Uterus (tissue), 4 donors: Measurements from ENCODE around the gene MFSD2B. TPM values are rescaled to one million over a fixed set of nuclear protein-coding genes. Genes with fewer than 3 reads are reported as not detected.
A peak's percentile ranks its signal among the peaks of the same experiment; 100 is the strongest.

Experiments used
- DNase-seq, 2 donors: peaks; one replicate each; pipeline ENCODE4 v3.0.0-alpha.2; 2019 to 2020
- H3K27ac ChIP-seq, 2 donors: fragments of 200-600 bp; sonication (generic); 1 replicate in 1 of 2; 2 replicates in 1 of 2; pipeline ENCODE4 v1.5.1; 2016 to 2018
- H3K27me3 ChIP-seq, 2 donors: fragments of 200-600 bp; sonication (generic); one replicate each; pipeline ENCODE4 v1.5.1; 2018 to 2019; ENCODE audit warnings: control low read depth in 1 of 2
- H3K36me3 ChIP-seq, 2 donors: fragments of 200-600 bp; sonication (generic); one replicate each; pipeline ENCODE4 v1.5.1; 2019; ENCODE audit warnings: control low read depth in 1 of 2
- H3K4me1 ChIP-seq, 2 donors: fragments of 200-600 bp; sonication (generic); one replicate each; pipeline ENCODE4 v1.5.1; 2018 to 2019; ENCODE audit warnings: control low read depth in 1 of 2
- H3K4me3 ChIP-seq, 2 donors: fragments of 200-600 bp; sonication (generic); 1 replicate in 1 of 2; 2 replicates in 1 of 2; pipeline ENCODE4 v1.5.1; 2018 to 2019; ENCODE audit warnings: mild to moderate bottlenecking in 1 of 2
- H3K9me3 ChIP-seq, 2 donors: fragments of 200-600 bp; sonication (generic); one replicate each; pipeline ENCODE4 v1.5.1; 2019; ENCODE audit warnings: control low read depth in 1 of 2
- POLR2A ChIP-seq, 2 donors: fragments of 450-650 bp; IDR thresholded peaks; one replicate each; pipeline ENCODE4 v1.6.1; 2016; ENCODE audit warnings: antibody characterized with exemption in 2 of 2, mild to moderate bottlenecking in 1 of 2, moderate library complexity in 1 of 2
- intact Hi-C: fragments of 100-400 bp; cut with DNase I; formaldehyde crosslinking; loops from one replicate; pipeline ENCODE4 v1.15.1; 2023; ENCODE audit warnings: low total_unique reads
- total RNA-seq, 4 donors: library from RNA; depleted of rRNA in 3 of 4; stranded (reverse); fragments of >200 nt in 3 of 4; gene quantifications; one replicate each; pipeline versions ENCODE4 v1.1.0 to v1.2.4, GENCODE V29; 2014 to 2023
- TF ChIP-seq, protein P1 (sequence below), 4 experiments: fragments of 200-600 bp in 2 of 4; fragments of 450-650 bp in 2 of 4; sonication (generic) in 2 of 4; IDR thresholded peaks; one replicate each; pipeline ENCODE4 v1.5.1; 2016 to 2019; ENCODE audit warnings: antibody characterized with exemption in 4 of 4, mild to moderate bottlenecking in 2 of 4, moderate library complexity in 1 of 4
- donor health status: DM: yes; HTN: yes; CAD: no.

MFSD2B gene, protein sequence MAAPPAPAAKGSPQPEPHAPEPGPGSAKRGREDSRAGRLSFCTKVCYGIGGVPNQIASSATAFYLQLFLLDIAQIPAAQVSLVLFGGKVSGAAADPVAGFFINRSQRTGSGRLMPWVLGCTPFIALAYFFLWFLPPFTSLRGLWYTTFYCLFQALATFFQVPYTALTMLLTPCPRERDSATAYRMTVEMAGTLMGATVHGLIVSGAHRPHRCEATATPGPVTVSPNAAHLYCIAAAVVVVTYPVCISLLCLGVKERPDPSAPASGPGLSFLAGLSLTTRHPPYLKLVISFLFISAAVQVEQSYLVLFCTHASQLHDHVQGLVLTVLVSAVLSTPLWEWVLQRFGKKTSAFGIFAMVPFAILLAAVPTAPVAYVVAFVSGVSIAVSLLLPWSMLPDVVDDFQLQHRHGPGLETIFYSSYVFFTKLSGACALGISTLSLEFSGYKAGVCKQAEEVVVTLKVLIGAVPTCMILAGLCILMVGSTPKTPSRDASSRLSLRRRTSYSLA
- total RNA-seq, result 1 to 10 TPM in 1 of 4 donors, under 1 TPM in 1, not detected in 2; 0.35 to 1.4 TPM

DNA sequence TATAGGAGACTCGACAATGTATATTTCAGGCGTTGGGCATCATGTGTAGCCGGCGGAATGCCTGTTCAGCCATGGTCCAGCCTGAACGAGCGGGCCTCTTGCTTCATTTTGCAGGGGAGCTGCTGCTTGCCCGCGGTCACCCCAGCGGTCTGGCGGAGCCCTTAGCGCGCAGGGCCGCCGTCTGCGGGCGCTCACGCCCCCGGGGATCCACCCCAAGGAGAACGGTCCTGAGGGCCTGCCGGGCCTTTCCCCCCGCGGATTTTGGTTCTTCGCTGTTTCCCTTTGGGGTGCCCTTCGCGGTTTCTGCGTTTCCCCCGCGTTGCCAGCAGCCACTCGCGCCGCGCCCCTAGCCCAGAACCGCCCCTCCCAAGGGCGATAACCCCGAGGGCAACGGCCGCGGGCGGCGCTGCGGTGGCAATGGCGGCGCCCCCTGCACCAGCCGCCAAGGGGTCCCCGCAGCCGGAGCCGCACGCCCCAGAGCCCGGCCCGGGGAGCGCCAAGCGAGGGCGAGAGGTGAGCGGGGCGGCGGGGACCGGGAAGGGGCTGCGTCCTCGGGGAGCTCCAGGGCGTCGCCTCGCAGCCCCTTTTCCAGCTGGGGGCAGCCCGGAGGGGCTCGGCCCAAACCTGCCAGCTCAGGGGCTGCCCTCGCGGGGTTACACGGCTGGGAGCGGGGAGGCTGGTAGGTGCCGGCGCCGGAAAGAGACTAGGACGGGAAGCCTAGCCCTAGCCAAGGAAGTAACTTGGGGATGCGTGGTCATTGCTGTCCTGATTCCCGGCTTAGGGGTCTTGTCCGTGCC, at the start of gene MFSD2B:
Gene MFSD2B (plus strand): TSS at position 406 of the 797 bp plus-strand sequence. CDS start 12 bp downstream, at position 418.
- peak within 1 kb of the TSS; percentile 13 to 22 for H3K4me3 ChIP-seq
- TF ChIP-seq POLR2A (IDR thresholded peaks at IDR 0.05), result no peak
- TF ChIP-seq, protein P1, sequence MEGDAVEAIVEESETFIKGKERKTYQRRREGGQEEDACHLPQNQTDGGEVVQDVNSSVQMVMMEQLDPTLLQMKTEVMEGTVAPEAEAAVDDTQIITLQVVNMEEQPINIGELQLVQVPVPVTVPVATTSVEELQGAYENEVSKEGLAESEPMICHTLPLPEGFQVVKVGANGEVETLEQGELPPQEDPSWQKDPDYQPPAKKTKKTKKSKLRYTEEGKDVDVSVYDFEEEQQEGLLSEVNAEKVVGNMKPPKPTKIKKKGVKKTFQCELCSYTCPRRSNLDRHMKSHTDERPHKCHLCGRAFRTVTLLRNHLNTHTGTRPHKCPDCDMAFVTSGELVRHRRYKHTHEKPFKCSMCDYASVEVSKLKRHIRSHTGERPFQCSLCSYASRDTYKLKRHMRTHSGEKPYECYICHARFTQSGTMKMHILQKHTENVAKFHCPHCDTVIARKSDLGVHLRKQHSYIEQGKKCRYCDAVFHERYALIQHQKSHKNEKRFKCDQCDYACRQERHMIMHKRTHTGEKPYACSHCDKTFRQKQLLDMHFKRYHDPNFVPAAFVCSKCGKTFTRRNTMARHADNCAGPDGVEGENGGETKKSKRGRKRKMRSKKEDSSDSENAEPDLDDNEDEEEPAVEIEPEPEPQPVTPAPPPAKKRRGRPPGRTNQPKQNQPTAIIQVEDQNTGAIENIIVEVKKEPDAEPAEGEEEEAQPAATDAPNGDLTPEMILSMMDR (IDR thresholded peaks at IDR 0.05), result no peak
- no peak for DNase-seq
- no peaks in the 10 kb centered on the region for H3K9me3 ChIP-seq
- H3K4me1 ChIP-seq, result peaks cover 0 to 6% of the 10 kb centered on the region in 2 donors
- intact Hi-C loops, result no loop called here
- H3K27me3 ChIP-seq, result peaks cover 0 to 8% of the 10 kb centered on the region in 2 donors
- no peaks in the 10 kb centered on the region for H3K36me3 ChIP-seq
- no peak within 1 kb of the TSS for H3K27ac ChIP-seq

DNA sequence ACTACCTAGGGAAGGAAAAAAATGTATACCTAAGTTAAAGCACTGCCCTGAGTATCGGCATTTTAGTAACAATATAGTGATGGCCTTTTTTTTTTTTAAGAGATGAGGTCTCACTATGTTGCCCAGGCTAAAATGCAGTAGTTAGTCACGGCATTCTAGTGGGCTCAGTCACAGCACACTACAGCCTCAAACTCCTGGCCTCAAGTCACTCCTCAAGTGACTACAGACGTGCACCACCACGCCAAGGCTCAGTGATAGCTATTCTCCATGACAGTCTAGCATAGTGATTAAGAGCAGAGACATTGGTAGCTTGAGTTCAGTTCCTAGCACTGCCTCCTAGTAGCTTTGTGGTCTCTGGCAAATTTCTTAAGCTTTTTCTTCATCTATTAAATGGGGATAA, 42.0 kb upstream of the MFSD2B start:
- H3K27ac ChIP-seq, result no peak overlapping the region
- intact Hi-C loops, result no loop called here
- H3K27me3 ChIP-seq, result no peaks in the 10 kb centered on the region
- no peak for TF ChIP-seq POLR2A (IDR thresholded peaks at IDR 0.05)
- TF ChIP-seq, protein P1 (IDR thresholded peaks at IDR 0.05), result no peak
- H3K4me1 ChIP-seq, result no peaks in the 10 kb centered on the region
- no peaks in the 10 kb centered on the region for H3K9me3 ChIP-seq
- no peaks in the 10 kb centered on the region for H3K36me3 ChIP-seq
- H3K4me3 ChIP-seq, result no peak overlapping the region
- no peak for DNase-seq

DNA sequence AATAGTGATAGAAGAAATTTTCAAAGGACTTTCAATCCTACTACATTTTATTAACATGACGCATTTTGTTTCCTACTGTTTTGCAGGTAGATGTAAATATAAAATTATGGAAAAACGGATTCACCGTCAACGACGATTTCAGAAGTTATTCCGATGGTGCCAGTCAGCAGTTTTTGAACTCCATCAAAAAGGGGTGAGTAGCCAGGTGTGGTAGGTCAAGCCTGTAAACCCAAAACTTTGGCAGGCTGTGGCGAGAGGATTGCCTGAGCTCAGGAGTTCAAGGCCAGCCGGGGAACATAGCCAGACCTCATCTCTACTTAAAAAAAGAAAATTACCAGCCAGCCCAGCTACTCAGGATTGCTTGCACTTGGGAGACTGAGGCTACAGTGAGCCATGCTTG, 33.0 kb upstream of the MFSD2B start:
- TF ChIP-seq, protein P1 (IDR thresholded peaks at IDR 0.05), result no peak
- TF ChIP-seq POLR2A (IDR thresholded peaks at IDR 0.05), result no peak
- DNase-seq, result no peak
- H3K27ac ChIP-seq, result no peak overlapping the region
- no peaks in the 10 kb centered on the region for H3K27me3 ChIP-seq
- no peaks in the 10 kb centered on the region for H3K4me1 ChIP-seq
- intact Hi-C loops, result no loop called here
- H3K4me3 ChIP-seq, result no peak overlapping the region
- H3K9me3 ChIP-seq, result no peaks in the 10 kb centered on the region
- no peaks in the 10 kb centered on the region for H3K36me3 ChIP-seq

DNA sequence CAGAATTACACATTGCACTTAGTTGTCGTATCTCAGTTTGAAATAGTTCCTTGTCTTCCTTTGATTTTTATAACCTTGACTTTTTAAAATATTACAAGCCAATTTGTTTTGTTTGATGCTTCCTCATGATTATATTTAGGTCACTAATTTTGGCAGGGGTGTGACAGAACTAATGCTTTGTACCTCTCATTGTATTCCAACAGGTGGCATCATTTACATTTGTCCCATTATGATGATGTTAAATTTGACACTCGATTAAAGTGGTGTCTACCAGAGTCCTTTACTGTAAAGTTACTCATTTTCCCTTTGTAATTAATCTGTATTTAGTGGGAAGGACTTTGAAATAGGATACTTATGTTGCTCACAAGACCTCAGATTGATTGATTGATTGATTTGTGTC, 21.5 kb upstream of the MFSD2B start:
- TF ChIP-seq, protein P1 (IDR thresholded peaks at IDR 0.05), result no peak
- no peak for TF ChIP-seq POLR2A (IDR thresholded peaks at IDR 0.05)
- Histone ChIP-seq H3K36me3 (no peaks in the 10 kb centered on the region), H3K9me3 (no peaks in the 10 kb centered on the region), H3K27me3 (no peaks in the 10 kb centered on the region), H3K27ac (no peak overlapping the region), H3K4me3 (no peak overlapping the region), H3K4me1 (no peaks in the 10 kb centered on the region)
- intact Hi-C loops, result no loop called here
- no peak for DNase-seq

DNA sequence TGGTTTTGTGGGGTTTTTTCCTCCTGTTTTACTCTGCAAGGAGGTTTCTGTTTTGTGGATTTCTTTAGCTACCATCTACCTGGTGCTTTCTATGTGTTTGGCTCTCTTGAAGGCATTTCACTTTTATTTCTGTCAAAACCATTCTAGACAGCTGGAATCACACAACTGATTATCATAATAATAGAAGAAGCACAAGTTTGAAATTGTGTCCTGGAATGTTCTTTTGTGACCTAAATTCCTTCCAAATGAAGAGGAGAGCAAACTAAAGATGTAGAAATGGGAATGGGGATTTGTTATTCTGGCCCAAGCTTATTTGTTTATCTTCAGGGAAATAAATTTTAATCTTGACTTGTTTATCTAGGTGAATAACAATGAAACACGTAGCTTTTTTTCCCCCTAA, 17.0 kb upstream of the MFSD2B start:
- H3K27me3 ChIP-seq, result no peaks in the 10 kb centered on the region
- H3K36me3 ChIP-seq, result no peaks in the 10 kb centered on the region
- peak overlapping the region in 1 of 2 donors; percentile 64 for H3K27ac ChIP-seq
- no peaks in the 10 kb centered on the region for H3K9me3 ChIP-seq
- intact Hi-C loops, result no loop called here
- no peak overlapping the region for H3K4me3 ChIP-seq
- DNase-seq, result no peak
- no peaks in the 10 kb centered on the region for H3K4me1 ChIP-seq
- no peak for TF ChIP-seq POLR2A (IDR thresholded peaks at IDR 0.05)
- TF ChIP-seq, protein P1 (IDR thresholded peaks at IDR 0.05), result no peak
